DND-41 (cell line): ENCODE measurements around the gene ELMOD1.
A peak's percentile ranks its signal among the peaks of the same experiment; 100 is the strongest.
"Not testable (repeated sequence)": the region's sequence is repeated elsewhere in the genome, so short reads cannot be mapped to it uniquely, and the experiment has no call there.

Experiments used
- ATAC-seq: fragments of 200-7000 bp; cut with Tn5 transposase; 3 replicates; pipeline ENCODE4 v1.9.1; 2021; ENCODE audit warnings: low read depth; ENCODE audit not compliant: insufficient read depth
- DNase-seq: peaks from one replicate; pipeline ENCODE4 v3.0.0-alpha.2; 2020
- H2AFZ ChIP-seq: 2 replicates; pipeline ENCODE4 v1.6.0; 2012; ENCODE audit warnings: low read depth, low read length
- H3K27ac ChIP-seq: 2 replicates; pipeline ENCODE4 v1.5.1; 2012; ENCODE audit warnings: low read length, inconsistent platforms
- H3K27me3 ChIP-seq: fragments of 200-600 bp; sonication (generic); 2 replicates; pipeline ENCODE4 v1.6.0; 2012; ENCODE audit warnings: low read length, mild to moderate bottlenecking, inconsistent platforms; ENCODE audit not compliant: insufficient read depth, poor library complexity
- H3K36me3 ChIP-seq: 2 replicates; pipeline ENCODE4 v1.5.1; 2012; ENCODE audit warnings: low read length, inconsistent platforms; ENCODE audit not compliant: insufficient read depth
- H3K4me1 ChIP-seq: 2 replicates; pipeline ENCODE4 v1.5.1; 2012; ENCODE audit warnings: mild to moderate bottlenecking, low read length; ENCODE audit not compliant: insufficient read depth
- H3K4me2 ChIP-seq: 2 replicates; pipeline ENCODE4 v1.6.0; 2012; ENCODE audit warnings: mild to moderate bottlenecking, moderate library complexity, low read length, inconsistent platforms; ENCODE audit not compliant: insufficient read depth
- H3K4me3 ChIP-seq, 2 experiments: fragments of 200-600 bp in 1 of 2; shearing (Covaris generic) in 1 of 2; 2 replicates each; pipeline ENCODE4 v1.5.1; 2012 to 2016; ENCODE audit warnings: inconsistent platforms in 2 of 2, low read length in 2 of 2, mild to moderate bottlenecking in 2 of 2, low read depth in 1 of 2, moderate library complexity in 1 of 2
- H3K79me2 ChIP-seq: 2 replicates; pipeline ENCODE4 v1.6.0; 2012; ENCODE audit warnings: low read length, inconsistent platforms; ENCODE audit not compliant: insufficient read depth
- H3K9ac ChIP-seq: 2 replicates; pipeline ENCODE4 v1.6.0; 2012; ENCODE audit warnings: low read depth, mild to moderate bottlenecking, inconsistent platforms, low read length, moderate library complexity
- H3K9me3 ChIP-seq: 2 replicates; pipeline ENCODE4 v1.5.1; 2012; ENCODE audit warnings: low read length, moderate library complexity, mild to moderate bottlenecking, inconsistent platforms; ENCODE audit not compliant: insufficient read depth, severe bottlenecking
- H4K20me1 ChIP-seq: 2 replicates; pipeline ENCODE4 v1.6.0; 2012; ENCODE audit warnings: low read length; ENCODE audit not compliant: insufficient read depth
- EZH2 ChIP-seq: IDR thresholded peaks from 3 replicates; pipeline ENCODE4 v1.6.1; 2012; ENCODE audit warnings: borderline replicate concordance, low read depth, mild to moderate bottlenecking, moderate library complexity, low read length, inconsistent platforms; ENCODE audit not compliant: severe bottlenecking
- TF ChIP-seq, protein P1 (sequence below): IDR thresholded peaks from 2 replicates; pipeline ENCODE4 v1.5.1; 2012; ENCODE audit warnings: borderline replicate concordance, low read length, moderate library complexity, mild to moderate bottlenecking; ENCODE audit not compliant: poor library complexity, severe bottlenecking; ENCODE audit errors: extremely low read depth

ELMOD1 gene

DNA sequence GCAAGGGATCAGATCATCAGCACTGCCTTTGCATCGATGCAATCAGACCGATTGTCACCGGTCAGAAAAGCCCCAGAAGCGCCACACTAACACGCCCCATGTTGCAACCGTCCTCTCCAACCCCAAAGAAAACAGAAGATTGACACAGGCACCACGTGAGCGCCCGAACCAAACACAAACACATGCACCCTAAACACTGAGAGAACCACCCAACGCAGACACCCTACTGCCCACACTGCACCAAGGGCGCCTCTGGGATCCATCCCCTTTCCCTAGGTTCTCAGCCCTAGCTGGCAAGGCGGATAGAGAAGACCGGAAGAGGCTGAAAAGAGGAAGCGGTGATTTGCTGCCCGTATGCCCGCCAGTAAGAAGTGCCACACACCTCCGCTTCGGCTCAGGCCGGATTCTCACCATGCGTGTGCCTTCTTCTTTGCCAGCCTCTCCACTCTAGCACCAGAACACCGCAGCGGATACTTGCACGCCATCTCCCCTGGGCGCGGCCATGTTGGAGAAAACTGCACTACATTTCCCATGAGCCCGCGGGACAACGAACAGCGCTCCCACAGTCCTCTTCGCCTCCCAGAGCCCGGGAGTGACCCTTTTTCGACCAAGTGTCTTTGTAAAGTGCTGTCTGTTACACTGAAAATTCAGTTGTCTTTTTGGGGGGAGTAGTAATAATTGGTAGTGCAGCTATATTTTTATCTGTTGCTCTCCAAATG, 25.6 kb upstream of the ELMOD1 start, which contains the start of gene ALKBH8:
ALKBH8 (minus strand) TSS at position 517 of the 719 bp plus-strand sequence. CDS start 4,842 bp downstream, outside the sequence.
- Histone ChIP-seq H3K9ac (peak within 1 kb of the TSS; percentile 64), H3K4me3 (peak within 1 kb of the TSS; percentile 58 to 94), H3K4me1 (peaks cover 38% of the 10 kb centered on the region), H3K36me3 (no peaks in the 10 kb centered on the region), H3K9me3 (no peaks in the 10 kb centered on the region), H3K79me2 (peaks cover 40% of the 10 kb centered on the region), H3K4me2 (peak within 1 kb of the TSS; percentile 95), H3K27ac (peak within 1 kb of the TSS; percentile 83), H3K27me3 (no peaks in the 10 kb centered on the region), H4K20me1 (no peaks in the 10 kb centered on the region), H2AFZ (peak within 1 kb of the TSS; percentile 85)
- ATAC-seq, result peak; percentile 97
- peak; percentile 83 for DNase-seq
- TF ChIP-seq EZH2, result no peak
- TF ChIP-seq, protein P1, sequence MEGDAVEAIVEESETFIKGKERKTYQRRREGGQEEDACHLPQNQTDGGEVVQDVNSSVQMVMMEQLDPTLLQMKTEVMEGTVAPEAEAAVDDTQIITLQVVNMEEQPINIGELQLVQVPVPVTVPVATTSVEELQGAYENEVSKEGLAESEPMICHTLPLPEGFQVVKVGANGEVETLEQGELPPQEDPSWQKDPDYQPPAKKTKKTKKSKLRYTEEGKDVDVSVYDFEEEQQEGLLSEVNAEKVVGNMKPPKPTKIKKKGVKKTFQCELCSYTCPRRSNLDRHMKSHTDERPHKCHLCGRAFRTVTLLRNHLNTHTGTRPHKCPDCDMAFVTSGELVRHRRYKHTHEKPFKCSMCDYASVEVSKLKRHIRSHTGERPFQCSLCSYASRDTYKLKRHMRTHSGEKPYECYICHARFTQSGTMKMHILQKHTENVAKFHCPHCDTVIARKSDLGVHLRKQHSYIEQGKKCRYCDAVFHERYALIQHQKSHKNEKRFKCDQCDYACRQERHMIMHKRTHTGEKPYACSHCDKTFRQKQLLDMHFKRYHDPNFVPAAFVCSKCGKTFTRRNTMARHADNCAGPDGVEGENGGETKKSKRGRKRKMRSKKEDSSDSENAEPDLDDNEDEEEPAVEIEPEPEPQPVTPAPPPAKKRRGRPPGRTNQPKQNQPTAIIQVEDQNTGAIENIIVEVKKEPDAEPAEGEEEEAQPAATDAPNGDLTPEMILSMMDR, result no peak

DNA sequence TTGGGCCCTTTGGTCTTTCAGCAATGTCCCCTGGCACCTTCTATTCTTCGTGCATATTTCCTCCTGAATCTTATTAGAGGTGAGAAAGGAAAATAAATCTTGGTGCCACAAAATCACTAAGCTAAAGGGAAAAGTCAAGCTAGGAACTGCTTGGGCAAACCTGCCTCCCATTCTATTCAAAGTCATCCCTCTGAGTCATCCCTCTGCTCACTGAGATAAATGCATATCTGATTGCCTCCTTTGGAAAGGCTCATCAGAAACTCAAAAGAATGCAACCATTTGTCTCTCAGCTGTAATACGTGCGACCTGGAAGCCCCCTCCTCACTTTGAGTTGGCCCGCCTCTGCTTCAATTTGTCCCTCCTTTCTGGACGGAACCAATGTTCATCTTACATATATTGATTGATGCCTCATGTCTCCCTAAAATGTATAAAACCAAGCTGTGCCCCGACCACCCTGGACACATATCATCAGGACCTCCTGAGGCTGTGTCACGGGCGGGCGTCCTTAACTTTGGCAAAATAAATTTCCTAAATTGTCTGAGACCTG, 24.9 kb upstream of the ELMOD1 start:
- not testable (repeated sequence) for DNase-seq, H4K20me1 ChIP-seq, H3K27me3 ChIP-seq, H3K9me3 ChIP-seq, H3K36me3 ChIP-seq
- Histone ChIP-seq H3K4me2 (peak overlapping the region; percentile 95), H3K4me1 (peaks cover 38% of the 10 kb centered on the region), H2AFZ (peak overlapping the region; percentile 85), H3K27ac (peak overlapping the region; percentile 83), H3K79me2 (peaks cover 40% of the 10 kb centered on the region), H3K9ac (peak overlapping the region; percentile 64), H3K4me3 (peak overlapping the region; percentile 58 to 94; a peak in 3 of 4 replicates)
- ATAC-seq, result peak; percentile 13; the same call in 1 of the 3 replicates

GRCh38 chr11:107566569-107566968, 24.4 kb upstream of the ELMOD1 start:
- peak overlapping the region in 1 of 2 experiments; percentile 94; a peak in 2 of 4 replicates for H3K4me3 ChIP-seq
- ATAC-seq (no peak), DNase-seq (no peak)
- H3K36me3 ChIP-seq, result no peaks in the 10 kb centered on the region
- peak overlapping the region; percentile 85 for H2AFZ ChIP-seq
- H3K4me1 ChIP-seq, result peaks cover 38% of the 10 kb centered on the region
- H4K20me1 ChIP-seq, result no peaks in the 10 kb centered on the region
- H3K27me3 ChIP-seq, result no peaks in the 10 kb centered on the region
- no peaks in the 10 kb centered on the region for H3K9me3 ChIP-seq
- peak overlapping the region; percentile 64; the same call in 1 of the 2 replicates for H3K9ac ChIP-seq
- peak overlapping the region; percentile 95 for H3K4me2 ChIP-seq
- TF ChIP-seq, protein P1, result no peak
- TF ChIP-seq EZH2, result no peak
- H3K79me2 ChIP-seq, result peaks cover 38% of the 10 kb centered on the region
- no peak overlapping the region for H3K27ac ChIP-seq

DNA sequence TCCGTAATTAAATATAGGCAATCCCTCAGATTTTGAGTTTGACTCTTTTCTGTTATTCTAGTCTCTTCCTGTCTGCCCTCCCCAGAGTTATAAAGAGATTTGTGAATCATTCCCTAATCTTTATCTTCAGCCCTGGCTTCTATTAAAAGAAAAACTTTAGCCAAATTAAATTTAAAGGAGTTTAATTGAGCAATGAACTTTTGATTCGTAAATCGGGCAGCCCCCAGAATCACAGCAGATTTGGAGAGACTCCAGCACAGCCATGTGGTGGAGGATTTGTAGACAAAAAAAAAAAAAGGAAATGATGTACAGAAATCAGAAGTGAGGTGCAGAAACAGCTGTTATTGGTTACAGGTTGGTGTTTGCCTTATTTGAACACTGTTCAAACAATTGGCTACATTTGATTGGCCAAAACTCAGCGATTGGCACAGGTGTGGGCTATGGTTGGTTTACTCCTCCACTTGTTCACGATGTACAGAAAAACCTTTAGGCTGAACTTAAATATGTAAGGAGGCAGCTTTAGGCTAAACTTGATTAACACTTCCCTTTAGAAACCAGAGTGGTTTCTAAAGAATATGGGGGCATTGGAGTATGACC, 23.1 kb upstream of the ELMOD1 start:
- H3K4me3 ChIP-seq, result no peak overlapping the region
- TF ChIP-seq, protein P1, result no peak
- TF ChIP-seq EZH2, result no peak
- no peak overlapping the region for H3K4me2 ChIP-seq
- no peaks in the 10 kb centered on the region for H4K20me1 ChIP-seq
- H3K4me1 ChIP-seq, result peaks cover 35% of the 10 kb centered on the region
- no peak overlapping the region for H3K27ac ChIP-seq
- no peak overlapping the region for H2AFZ ChIP-seq
- peaks cover 26% of the 10 kb centered on the region for H3K79me2 ChIP-seq
- DNase-seq, result no peak
- no peak for ATAC-seq
- H3K9ac ChIP-seq, result no peak overlapping the region
- H3K36me3 ChIP-seq, result no peaks in the 10 kb centered on the region
- no peaks in the 10 kb centered on the region for H3K27me3 ChIP-seq
- no peaks in the 10 kb centered on the region for H3K9me3 ChIP-seq
